HepG2 (cell line): ENCODE measurements around the gene ARF6. TPM values are rescaled to one million over a fixed set of nuclear protein-coding genes. Genes with fewer than 3 reads are reported as not detected.
A peak's percentile ranks its signal among the peaks of the same experiment; 100 is the strongest.

ENCODE experiments used
- BHLHE40 ChIP-seq: IDR thresholded peaks from 2 replicates; pipeline ENCODE4 v1.6.1; 2011; ENCODE audit warnings: low read length, improper control_type of control experiment
- CBX2 ChIP-seq, 2 experiments: fragments of 200-600 bp in 1 of 2; sonication (generic); formaldehyde crosslinking in 1 of 2; IDR thresholded peaks; 2 replicates each; pipeline versions ENCODE4 v1.7.0 to v1.8.1; 2018 to 2022; ENCODE audit warnings: low read depth in 2 of 2, low read length in 1 of 2, mild to moderate bottlenecking in 1 of 2, missing genetic modification reagents in 1 of 2
- CHCHD3 ChIP-seq: sonication (generic); formaldehyde crosslinking; IDR thresholded peaks from 2 replicates; pipeline ENCODE4 v1.8.0; 2022; ENCODE audit warnings: mild to moderate bottlenecking, missing genetic modification reagents, moderate library complexity
- DR1 ChIP-seq: sonication (generic); formaldehyde crosslinking; IDR thresholded peaks from 2 replicates; pipeline ENCODE4 v1.8.0; 2021; ENCODE audit warnings: mild to moderate bottlenecking, missing genetic modification reagents, inconsistent platforms
- ETV6 ChIP-seq: sonication (generic); formaldehyde crosslinking; conservative IDR thresholded peaks from 2 replicates; pipeline ENCODE4 v1.4.0; 2020; ENCODE audit warnings: missing genetic modification reagents
- FOXO1 ChIP-seq: sonication (generic); formaldehyde crosslinking; IDR thresholded peaks from 2 replicates; pipeline ENCODE4 v1.4.0; 2020; ENCODE audit warnings: missing genetic modification reagents
- HDAC6 ChIP-seq: fragments of 200-600 bp; sonication (generic); IDR thresholded peaks from 2 replicates; pipeline ENCODE4 v1.7.0; 2017; ENCODE audit warnings: mild to moderate bottlenecking, antibody characterized with exemption, low read length, low read depth
- KLF11 ChIP-seq: IDR thresholded peaks from 2 replicates; pipeline ENCODE4 v1.6.1; 2016; ENCODE audit warnings: missing compliant biosample characterization
- KLF12 ChIP-seq: sonication (generic); formaldehyde crosslinking; IDR thresholded peaks from 2 replicates; pipeline ENCODE4 v1.4.0; 2020; ENCODE audit warnings: missing genetic modification reagents, borderline replicate concordance
- SP1 ChIP-seq, 2 experiments: fragments of 450-650 bp in 1 of 2; sonication (generic) in 1 of 2; formaldehyde crosslinking in 1 of 2; IDR thresholded peaks; 2 replicates each; pipeline versions ENCODE4 v1.4.0 to v1.6.1; 2016 to 2020; ENCODE audit warnings: missing genetic modification reagents in 1 of 2
- ZNF224 ChIP-seq: sonication (generic); formaldehyde crosslinking; IDR thresholded peaks from 2 replicates; pipeline ENCODE4 v1.5.0; 2020; ENCODE audit warnings: mild to moderate bottlenecking, missing genetic modification reagents
- ZNF253 ChIP-seq: sonication (generic); formaldehyde crosslinking; IDR thresholded peaks from 2 replicates; pipeline ENCODE4 v1.8.0; 2022; ENCODE audit warnings: mild to moderate bottlenecking, missing genetic modification reagents, borderline replicate concordance
- ZNF33A ChIP-seq: sonication (generic); formaldehyde crosslinking; IDR thresholded peaks from 2 replicates; pipeline ENCODE4 v1.5.1; 2020; ENCODE audit warnings: missing genetic modification reagents, mild to moderate bottlenecking, moderate library complexity, borderline replicate concordance
- ZNF614 ChIP-seq: IDR thresholded peaks from 2 replicates; pipeline ENCODE4 v1.6.1; 2018; ENCODE audit warnings: missing biosample characterization, missing genetic modification reagents, inconsistent platforms, borderline replicate concordance
- ZNF737 ChIP-seq: sonication (generic); formaldehyde crosslinking; IDR thresholded peaks from 2 replicates; pipeline ENCODE4 v1.5.0; 2020; ENCODE audit warnings: missing genetic modification reagents, mild to moderate bottlenecking, borderline replicate concordance
- polyA plus RNA-seq, 8 experiments: library from polyadenylated mRNA; depleted of rRNA in 3 of 8; stranded (reverse) in 7 of 8; unstranded in 1 of 8; fragments of >200 nt; fragmentation: Illumina TruSeq in 4 of 8; extraction: Trizol in 4 of 8; gene quantifications; 2 replicates each; pipeline versions ENCODE4 v1.2.1 to v1.2.3, GENCODE V29; 2011 to 2016; ENCODE audit warnings: low read depth in 4 of 8, missing spikeins in 1 of 8, mixed read lengths in 1 of 8; ENCODE audit not compliant: insufficient read depth in 1 of 8
- total RNA-seq, 5 experiments: library from RNA; depleted of rRNA; stranded (reverse); fragments of >200 nt; fragmentation: Illumina TruSeq; extraction: Trizol; gene quantifications; 2 replicates each; pipeline ENCODE4 v1.2.3, GENCODE V29; 2016; ENCODE audit warnings: low read depth in 1 of 5
- TF ChIP-seq, protein P1 (sequence below): sonication (generic); formaldehyde crosslinking; IDR thresholded peaks from 2 replicates; pipeline ENCODE4 v1.4.0; 2020; ENCODE audit warnings: missing genetic modification reagents
- TF ChIP-seq, protein P2 (sequence below): sonication (generic); formaldehyde crosslinking; IDR thresholded peaks from 2 replicates; pipeline ENCODE4 v1.4.0; 2020; ENCODE audit warnings: mild to moderate bottlenecking, missing genetic modification reagents
- TF ChIP-seq, protein P3 (sequence below): sonication (generic); formaldehyde crosslinking; IDR thresholded peaks from 2 replicates; pipeline ENCODE4 v1.5.0; 2020; ENCODE audit warnings: mild to moderate bottlenecking, missing genetic modification reagents, borderline replicate concordance
- TF ChIP-seq, protein P4 (sequence below): sonication (generic); formaldehyde crosslinking; IDR thresholded peaks from 2 replicates; pipeline ENCODE4 v1.4.0; 2020; ENCODE audit warnings: missing genetic modification reagents

The ARF6 gene
- total and polyA plus RNA-seq, 2 of the 13 experiments (the other 11 are each of a cell fraction or from before 2014, with no cell fraction given): 12.7 to 31.9 TPM

DNA sequence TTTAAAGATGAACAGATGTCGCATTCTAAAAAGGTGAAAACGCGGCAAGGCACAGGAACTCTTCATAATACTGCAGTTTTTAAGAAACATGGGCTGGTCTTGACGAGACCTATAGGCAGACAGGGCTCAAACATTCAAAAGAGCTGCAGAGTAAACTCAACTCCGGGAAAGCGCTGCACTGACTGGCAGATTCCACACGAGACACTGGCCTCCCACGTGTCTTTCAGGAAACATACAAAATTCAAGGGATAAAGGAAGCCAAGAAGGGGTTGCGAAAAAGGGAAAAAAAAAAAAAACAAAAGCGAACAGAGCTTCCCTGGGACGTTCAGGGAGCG, 614 bp upstream of the ARF6 start (continued):
- TF ChIP-seq, protein P1, sequence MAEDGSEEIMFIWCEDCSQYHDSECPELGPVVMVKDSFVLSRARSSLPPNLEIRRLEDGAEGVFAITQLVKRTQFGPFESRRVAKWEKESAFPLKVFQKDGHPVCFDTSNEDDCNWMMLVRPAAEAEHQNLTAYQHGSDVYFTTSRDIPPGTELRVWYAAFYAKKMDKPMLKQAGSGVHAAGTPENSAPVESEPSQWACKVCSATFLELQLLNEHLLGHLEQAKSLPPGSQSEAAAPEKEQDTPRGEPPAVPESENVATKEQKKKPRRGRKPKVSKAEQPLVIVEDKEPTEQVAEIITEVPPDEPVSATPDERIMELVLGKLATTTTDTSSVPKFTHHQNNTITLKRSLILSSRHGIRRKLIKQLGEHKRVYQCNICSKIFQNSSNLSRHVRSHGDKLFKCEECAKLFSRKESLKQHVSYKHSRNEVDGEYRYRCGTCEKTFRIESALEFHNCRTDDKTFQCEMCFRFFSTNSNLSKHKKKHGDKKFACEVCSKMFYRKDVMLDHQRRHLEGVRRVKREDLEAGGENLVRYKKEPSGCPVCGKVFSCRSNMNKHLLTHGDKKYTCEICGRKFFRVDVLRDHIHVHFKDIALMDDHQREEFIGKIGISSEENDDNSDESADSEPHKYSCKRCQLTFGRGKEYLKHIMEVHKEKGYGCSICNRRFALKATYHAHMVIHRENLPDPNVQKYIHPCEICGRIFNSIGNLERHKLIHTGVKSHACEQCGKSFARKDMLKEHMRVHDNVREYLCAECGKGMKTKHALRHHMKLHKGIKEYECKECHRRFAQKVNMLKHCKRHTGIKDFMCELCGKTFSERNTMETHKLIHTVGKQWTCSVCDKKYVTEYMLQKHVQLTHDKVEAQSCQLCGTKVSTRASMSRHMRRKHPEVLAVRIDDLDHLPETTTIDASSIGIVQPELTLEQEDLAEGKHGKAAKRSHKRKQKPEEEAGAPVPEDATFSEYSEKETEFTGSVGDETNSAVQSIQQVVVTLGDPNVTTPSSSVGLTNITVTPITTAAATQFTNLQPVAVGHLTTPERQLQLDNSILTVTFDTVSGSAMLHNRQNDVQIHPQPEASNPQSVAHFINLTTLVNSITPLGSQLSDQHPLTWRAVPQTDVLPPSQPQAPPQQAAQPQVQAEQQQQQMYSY: 0 out of 2 replicates have a peak, but pooled peaks have one; percentile 21
- TF ChIP-seq ZNF253 (CRISPR knock-in tag) (0 out of 2 replicates have a peak, but pooled peaks have one; percentile 5), ETV6 (CRISPR knock-in tag) (no peak), ZNF614 (CRISPR knock-in tag) (no peak), DR1 (CRISPR knock-in tag) (no peak), KLF11 (CRISPR knock-in tag) (no peak), KLF12 (CRISPR knock-in tag) (peak; percentile 40; the same call in 1 of the 2 replicates), SP1 (IDR thresholded peaks at IDR 0.05) (no peak), SP1 (CRISPR knock-in tag; IDR thresholded peaks at IDR 0.05) (no peak), ZNF737 (CRISPR knock-in tag) (no peak), CHCHD3 (no peak), CBX2 (IDR thresholded peaks at IDR 0.05; ENCODE audit: low read depth, low read length) (no peak), CBX2 (CRISPR knock-in tag; IDR thresholded peaks at IDR 0.05; ENCODE audit: low read depth) (no peak), HDAC6 (no peak), ZNF224 (CRISPR knock-in tag) (no peak), ZNF33A (CRISPR knock-in tag) (0 out of 2 replicates have a peak, but pooled peaks have one; percentile 15), FOXO1 (CRISPR knock-in tag) (no peak), BHLHE40 (0 out of 2 replicates have a peak, but pooled peaks have one; percentile 10)
- TF ChIP-seq, protein P2, sequence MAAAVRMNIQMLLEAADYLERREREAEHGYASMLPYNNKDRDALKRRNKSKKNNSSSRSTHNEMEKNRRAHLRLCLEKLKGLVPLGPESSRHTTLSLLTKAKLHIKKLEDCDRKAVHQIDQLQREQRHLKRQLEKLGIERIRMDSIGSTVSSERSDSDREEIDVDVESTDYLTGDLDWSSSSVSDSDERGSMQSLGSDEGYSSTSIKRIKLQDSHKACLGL (CRISPR knock-in tag): no peak
- TF ChIP-seq, protein P3, sequence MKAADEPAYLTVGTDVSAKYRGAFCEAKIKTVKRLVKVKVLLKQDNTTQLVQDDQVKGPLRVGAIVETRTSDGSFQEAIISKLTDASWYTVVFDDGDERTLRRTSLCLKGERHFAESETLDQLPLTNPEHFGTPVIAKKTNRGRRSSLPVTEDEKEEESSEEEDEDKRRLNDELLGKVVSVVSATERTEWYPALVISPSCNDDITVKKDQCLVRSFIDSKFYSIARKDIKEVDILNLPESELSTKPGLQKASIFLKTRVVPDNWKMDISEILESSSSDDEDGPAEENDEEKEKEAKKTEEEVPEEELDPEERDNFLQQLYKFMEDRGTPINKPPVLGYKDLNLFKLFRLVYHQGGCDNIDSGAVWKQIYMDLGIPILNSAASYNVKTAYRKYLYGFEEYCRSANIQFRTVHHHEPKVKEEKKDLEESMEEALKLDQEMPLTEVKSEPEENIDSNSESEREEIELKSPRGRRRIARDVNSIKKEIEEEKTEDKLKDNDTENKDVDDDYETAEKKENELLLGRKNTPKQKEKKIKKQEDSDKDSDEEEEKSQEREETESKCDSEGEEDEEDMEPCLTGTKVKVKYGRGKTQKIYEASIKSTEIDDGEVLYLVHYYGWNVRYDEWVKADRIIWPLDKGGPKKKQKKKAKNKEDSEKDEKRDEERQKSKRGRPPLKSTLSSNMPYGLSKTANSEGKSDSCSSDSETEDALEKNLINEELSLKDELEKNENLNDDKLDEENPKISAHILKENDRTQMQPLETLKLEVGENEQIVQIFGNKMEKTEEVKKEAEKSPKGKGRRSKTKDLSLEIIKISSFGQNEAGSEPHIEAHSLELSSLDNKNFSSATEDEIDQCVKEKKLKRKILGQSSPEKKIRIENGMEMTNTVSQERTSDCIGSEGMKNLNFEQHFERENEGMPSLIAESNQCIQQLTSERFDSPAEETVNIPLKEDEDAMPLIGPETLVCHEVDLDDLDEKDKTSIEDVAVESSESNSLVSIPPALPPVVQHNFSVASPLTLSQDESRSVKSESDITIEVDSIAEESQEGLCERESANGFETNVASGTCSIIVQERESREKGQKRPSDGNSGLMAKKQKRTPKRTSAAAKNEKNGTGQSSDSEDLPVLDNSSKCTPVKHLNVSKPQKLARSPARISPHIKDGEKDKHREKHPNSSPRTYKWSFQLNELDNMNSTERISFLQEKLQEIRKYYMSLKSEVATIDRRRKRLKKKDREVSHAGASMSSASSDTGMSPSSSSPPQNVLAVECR (CRISPR knock-in tag): peak; percentile 7; the same call in 1 of the 2 replicates
- TF ChIP-seq, protein P4, sequence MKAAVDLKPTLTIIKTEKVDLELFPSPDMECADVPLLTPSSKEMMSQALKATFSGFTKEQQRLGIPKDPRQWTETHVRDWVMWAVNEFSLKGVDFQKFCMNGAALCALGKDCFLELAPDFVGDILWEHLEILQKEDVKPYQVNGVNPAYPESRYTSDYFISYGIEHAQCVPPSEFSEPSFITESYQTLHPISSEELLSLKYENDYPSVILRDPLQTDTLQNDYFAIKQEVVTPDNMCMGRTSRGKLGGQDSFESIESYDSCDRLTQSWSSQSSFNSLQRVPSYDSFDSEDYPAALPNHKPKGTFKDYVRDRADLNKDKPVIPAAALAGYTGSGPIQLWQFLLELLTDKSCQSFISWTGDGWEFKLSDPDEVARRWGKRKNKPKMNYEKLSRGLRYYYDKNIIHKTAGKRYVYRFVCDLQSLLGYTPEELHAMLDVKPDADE (CRISPR knock-in tag): no peak
